Spleen (tissue), 7 donors: Measurements from ENCODE around the gene CCDC78.

Experiments
- POLR2A ChIP-seq, 3 donors: fragments of 450-650 bp; IDR thresholded peaks; one replicate each; pipeline ENCODE4 v1.5.1; 2017; ENCODE audit warnings: antibody characterized with exemption in 3 of 3, mild to moderate bottlenecking in 1 of 3
- POLR2AphosphoS5 ChIP-seq, 3 donors: sonication (generic); formaldehyde crosslinking; IDR thresholded peaks; one replicate each; pipeline ENCODE4 v1.5.1; 2017; ENCODE audit warnings: antibody characterized with exemption in 3 of 3
- TF ChIP-seq, protein P1 (sequence below), 11 experiments: fragments of 200-600 bp in 7 of 11; fragments of 450-650 bp in 4 of 11; sonication (generic) in 4 of 11; IDR thresholded peaks in 8 of 11; conservative IDR thresholded peaks in 3 of 11; 1 replicate in 7 of 11; 2 replicates in 4 of 11; pipeline versions ENCODE4 v1.4.0 to v1.8.0; 2016 to 2021; ENCODE audit warnings: antibody characterized with exemption in 11 of 11, inconsistent platforms in 4 of 11, mild to moderate bottlenecking in 1 of 11
- donor health status: DM: no; HTN: no; CAD: no; lungs with moderate emphysema.
- donor health status: DM: no; HTN: no; CAD: no.
- donor health status: DM: no; HTN: no; CAD: no.

DNA sequence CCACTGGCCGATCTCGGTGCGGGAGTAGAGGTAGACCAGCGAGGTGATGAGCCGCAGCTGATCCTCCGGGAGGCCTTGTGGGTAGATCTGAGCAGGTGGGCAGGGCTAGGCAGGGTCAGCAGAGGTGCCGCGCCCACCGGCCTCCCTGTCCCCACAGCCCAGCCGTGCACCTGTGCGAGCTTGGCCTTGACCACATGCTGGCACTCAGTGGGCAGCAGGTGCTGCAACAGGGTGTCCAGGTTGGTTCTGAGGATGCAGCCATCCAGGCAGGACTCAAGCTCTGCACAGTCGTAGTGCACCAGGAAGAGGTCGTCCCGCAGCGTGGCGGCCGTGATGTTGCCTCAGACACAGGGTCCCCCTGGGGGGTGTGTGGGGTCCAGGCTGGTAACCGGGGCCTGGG, 46.7 kb upstream of the CCDC78 start:
- no peak for TF ChIP-seq POLR2A (IDR thresholded peaks at IDR 0.05)
- no peak for TF ChIP-seq POLR2AphosphoS5 (IDR thresholded peaks at IDR 0.05)
- TF ChIP-seq, protein P1, sequence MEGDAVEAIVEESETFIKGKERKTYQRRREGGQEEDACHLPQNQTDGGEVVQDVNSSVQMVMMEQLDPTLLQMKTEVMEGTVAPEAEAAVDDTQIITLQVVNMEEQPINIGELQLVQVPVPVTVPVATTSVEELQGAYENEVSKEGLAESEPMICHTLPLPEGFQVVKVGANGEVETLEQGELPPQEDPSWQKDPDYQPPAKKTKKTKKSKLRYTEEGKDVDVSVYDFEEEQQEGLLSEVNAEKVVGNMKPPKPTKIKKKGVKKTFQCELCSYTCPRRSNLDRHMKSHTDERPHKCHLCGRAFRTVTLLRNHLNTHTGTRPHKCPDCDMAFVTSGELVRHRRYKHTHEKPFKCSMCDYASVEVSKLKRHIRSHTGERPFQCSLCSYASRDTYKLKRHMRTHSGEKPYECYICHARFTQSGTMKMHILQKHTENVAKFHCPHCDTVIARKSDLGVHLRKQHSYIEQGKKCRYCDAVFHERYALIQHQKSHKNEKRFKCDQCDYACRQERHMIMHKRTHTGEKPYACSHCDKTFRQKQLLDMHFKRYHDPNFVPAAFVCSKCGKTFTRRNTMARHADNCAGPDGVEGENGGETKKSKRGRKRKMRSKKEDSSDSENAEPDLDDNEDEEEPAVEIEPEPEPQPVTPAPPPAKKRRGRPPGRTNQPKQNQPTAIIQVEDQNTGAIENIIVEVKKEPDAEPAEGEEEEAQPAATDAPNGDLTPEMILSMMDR (IDR thresholded peaks at IDR 0.05 in 8 of 11, conservative IDR thresholded peaks at IDR 0.05 in 3 of 11) = no peak
